Astrocyte (in vitro differentiated cells and primary cell): ENCODE measurements around the gene THSD8.

ENCODE experiments used
- CTCF ChIP-seq: IDR thresholded peaks from 2 replicates; pipeline ENCODE4 v1.5.1; 2011; ENCODE audit warnings: low read depth, mild to moderate bottlenecking, inconsistent platforms, low read length, moderate library complexity; ENCODE audit not compliant: insufficient read depth
- EZH2 ChIP-seq: IDR thresholded peaks from 2 replicates; pipeline ENCODE4 v1.6.1; 2012; ENCODE audit warnings: mild to moderate bottlenecking, low read length, inconsistent platforms; ENCODE audit not compliant: insufficient read depth

GRCh38 chr19:12833418-12833737, 31.5 kb downstream of the THSD8 start:
- no peak for TF ChIP-seq CTCF
- no peak for TF ChIP-seq EZH2
